HG02571 (cell line): Measurements from ENCODE around the gene ITSN2.

Experiments
- ATAC-seq: cut with Tn5 transposase; IDR thresholded peaks from one replicate; pipeline ENCODE4 v1.9.1; 2021; ENCODE audit warnings: mild to moderate bottlenecking, moderate library complexity; ENCODE audit not compliant: unreplicated experiment

The ITSN2 gene

DNA sequence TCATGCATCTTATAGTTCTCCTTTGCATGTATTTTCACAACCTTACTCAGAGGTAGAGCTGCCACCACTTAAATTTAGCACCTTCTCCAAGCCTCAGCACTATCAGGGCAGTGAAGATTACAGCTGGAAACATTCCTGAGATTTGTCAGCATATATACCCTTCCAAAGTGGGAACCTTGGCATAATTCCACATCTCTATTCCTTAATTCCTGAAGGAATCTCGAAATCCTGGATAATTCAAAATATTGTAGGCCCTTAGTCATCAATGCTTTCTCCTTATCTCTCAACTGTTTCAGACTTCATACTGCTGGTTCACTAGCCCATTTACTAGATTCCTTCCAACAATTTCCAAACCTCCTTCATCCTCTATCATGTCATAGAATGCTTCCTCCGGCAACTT, 87.4 kb downstream of the ITSN2 start:
- ATAC-seq: no peak

DNA sequence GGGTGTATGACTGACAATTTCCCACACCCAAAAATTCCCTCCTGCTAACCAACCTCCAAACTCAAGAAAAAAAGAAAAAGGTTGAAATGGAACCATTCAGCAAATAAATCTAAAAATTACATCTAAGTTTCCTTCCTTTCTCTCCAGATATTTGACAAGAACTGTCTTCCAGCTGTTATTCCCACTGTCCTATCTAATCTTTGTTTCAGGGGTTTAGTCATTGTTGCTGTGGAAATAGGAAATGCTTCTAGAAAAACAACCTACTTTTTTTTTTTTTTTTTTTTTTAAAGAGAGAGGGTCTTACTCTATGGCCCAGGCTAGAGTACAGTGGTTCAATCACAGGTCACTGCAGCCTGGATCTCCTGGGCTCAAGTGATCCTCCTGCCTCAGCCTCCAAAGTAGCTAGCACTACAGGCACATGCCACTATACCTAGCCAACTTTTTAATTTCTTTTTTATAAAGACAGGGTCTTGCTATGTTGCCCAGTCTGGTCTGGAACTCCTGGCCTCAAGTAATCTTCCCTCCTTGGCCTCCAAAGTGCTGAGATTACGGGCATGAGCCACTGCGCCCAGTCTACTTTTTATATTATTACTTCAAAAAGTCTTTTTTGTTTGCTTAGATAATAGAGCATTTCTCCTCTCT, 88.1 kb downstream of the ITSN2 start:
- ATAC-seq: no peak

DNA sequence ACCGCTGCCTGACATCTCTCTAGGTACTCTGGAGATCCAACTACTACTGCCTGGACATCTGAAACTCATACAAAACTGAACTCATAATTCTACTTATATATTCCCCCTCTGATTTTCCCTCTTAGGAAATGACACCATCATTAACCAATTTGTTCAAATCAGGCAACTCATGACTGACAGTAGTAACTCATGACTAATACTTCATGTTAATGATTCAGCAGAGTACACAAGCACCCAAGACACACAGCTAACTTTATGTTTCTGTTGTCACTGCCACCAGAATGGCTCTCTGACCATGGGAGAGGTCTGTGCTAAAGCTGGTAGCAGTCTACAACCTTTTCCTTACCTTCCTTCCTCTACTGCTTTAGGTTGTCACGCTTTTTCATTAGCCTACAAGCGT, 91.1 kb downstream of the ITSN2 start:
- no peak for ATAC-seq

DNA sequence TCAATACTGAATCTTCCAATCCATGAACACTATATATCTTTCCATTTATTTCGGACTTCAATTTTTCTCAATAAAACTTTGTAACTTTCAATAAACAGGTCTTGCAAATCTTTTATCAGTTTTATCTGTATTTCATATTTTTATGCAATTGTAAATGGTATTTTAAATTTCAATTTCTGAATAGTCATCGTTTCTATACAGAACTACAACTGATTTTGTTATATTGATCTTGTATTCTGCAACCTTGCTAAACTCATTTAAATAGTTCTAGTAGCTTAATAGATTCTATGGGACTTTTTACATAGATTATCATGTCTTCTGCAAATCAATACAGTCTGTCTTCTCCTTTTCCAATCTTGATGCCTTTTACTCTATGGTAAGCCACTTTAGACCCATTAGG, 95.1 kb downstream of the ITSN2 start:
- ATAC-seq: no peak

DNA sequence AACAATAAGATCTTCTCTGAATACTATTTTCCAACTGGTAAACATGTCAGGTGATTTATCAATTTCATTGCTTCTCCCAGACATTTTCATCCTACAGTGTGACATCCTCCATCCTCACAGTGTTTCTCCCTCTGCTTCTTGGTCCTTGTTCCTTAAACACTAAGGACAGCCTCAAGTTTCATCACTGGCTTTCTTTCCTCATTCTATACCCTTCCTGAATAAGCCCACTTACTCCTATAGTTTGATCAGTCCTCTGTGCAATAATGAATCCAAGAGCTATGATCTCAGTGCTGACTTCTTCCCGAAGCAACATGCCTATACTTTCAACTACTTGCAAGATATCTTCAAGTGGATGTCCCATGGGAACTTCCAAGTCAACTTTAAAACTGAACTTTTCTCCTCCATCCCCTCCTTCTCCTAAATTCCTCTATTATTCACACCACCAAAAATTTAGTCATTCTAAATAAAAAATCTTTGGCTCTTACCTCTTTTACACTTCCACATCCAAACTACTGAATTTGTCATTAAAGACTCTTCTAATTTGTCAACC, 97.8 kb downstream of the ITSN2 start:
- no peak for ATAC-seq

DNA sequence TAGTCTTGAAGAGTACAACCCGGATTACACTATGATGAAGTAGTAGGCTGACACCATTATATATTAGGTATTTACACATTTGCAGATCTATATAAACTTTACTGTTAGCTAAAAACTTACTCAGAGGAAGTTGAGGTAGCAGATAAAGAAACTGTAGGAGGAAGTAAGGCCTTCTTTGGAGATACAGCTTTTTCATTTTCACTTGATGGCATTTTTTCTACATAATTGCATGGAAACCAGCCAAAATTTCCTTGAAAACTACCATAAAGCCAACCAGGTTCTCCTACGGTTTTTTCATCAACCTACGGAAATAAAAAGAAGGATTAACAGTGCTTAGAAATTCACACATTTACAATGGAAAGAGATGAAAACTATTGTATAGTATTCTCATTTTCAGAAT, 98.9 kb downstream of the ITSN2 start:
- no peak for ATAC-seq

DNA sequence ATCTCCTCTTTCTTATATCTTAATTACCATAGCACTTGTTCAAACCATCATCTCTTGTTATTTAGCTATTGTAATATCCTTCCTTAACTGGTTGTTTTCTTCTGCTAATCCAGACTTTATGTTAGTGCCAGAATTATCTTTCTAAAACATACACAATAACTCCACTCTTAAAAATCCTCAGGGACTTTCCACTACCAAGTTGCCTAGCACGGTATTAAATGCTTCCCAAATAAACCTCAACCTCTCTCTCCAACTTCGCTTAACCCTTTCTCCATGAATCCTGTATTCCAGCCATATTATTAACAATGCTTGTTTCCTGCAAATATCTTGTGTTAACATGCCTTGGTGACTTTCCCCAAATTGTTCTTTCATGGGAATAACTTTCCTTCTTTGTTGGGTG, 101.0 kb downstream of the ITSN2 start:
- no peak for ATAC-seq

DNA sequence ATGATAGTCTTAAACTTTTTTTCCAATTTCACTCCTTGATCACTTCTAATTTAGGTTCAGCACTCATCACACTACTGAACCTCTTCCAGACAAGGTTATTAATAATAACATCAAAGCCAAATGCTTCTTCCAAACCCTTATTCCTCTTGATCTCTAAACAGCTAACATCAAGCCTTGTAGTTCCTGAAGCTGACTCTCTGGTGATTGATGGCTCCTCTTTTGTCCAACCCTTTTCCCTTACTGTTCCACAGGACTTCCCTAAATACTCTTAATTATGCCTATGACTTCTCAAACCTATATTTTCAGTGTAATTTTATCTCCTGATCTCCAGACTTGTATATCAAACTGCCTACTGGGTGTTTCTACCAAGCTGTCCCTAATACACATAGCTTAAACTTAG, 101.6 kb downstream of the ITSN2 start:
- no peak for ATAC-seq

DNA sequence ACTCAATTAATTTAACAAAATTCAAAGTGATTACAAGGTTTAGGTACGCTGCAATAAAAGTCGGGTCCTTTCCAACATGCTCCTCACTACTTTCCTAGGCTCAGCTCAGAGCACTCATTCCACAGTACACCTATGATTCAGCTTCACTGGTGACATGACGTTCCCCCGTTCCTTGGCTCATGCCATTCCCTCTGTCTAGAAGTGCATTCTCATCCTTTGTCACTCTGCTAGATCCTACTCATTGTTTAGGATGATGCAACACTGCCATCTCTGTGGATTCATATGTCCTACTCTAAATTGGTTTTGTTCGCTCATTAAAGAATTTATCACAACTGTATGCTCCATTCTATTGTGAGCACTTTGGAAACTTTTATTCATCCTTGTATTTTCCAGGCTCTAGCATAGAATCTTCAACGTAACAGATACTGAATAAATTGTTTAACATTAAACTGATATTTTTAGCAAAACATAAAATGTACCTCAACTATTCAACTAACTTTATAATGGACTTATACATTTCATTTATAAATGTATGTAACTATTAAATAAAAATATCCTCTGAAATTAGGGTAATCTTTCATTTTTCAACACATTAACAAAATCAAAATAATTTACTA, 106.9 kb downstream of the ITSN2 start:
- no peak for ATAC-seq

DNA sequence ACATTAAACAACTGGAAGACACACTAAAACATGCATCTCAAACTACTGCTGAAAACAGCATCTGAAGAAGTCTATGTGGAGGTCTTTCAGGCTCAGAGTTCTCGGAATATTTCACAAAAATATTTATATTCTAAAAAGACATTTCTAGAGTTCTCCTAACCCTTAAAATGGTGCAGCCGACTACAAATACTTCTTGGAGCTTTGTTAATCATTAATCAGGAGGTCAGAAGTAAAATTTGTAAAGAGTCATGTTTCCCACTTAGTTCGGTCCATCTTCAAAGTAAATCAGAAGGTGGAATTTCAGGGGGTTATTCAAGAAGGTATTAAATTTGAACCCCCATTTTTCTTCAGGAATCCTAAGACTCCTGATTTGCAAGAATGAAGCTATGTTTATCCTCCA, 112.7 kb downstream of the ITSN2 start:
- ATAC-seq: no peak

DNA sequence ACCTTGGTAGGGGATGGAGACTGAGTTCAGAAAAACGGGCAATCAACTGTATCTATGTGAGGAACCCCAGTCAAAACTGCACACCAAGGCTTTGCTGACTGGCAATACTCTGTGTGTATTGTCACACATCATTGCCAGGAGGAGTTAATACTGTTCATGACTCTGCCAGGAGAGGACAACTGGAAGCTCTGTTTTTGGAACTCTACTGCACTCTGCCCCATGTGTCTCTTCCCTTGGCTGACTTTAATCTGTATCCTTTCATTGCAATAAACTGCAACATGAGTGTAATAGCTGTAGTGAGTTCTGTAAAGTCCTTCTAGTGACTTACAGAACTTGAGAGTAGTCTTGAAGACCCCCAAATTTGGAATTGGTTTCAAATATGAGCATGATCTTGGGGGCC, 113.2 kb downstream of the ITSN2 start:
- ATAC-seq: no peak

DNA sequence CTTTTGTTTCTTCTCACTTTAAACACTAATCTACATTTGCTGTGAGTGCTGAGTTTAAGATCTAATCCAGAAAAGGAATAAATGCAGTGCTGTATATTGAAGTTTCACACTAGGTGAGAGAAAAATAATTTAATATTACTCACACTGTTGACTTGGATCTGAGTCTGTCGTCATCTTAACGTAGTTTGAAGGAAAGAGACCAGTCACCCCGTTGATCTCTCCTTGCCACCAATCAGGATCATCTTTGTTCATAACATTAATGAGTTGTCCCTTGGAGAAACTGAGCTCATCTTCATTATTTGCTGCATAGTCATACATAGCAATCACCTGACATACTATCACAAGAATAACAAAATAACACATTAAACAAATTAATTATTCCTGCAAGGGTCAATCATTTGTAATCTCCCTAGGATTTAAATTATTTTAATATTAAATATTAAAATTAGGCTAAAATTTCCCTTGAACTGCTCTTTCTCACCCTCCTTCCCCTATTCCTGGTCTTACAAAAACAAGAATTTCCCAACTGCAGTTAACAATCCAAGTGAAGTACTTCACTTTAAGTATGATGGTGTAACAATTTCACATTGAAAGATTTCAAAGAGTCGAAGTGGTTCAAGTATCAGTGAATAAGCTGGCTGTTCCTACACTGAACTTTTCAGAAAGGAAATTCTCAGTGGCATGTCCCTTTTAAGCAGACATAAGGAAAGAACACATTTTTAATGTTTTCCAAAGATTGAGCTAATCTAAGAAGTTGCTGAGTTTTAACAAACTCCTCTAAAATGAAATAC, 114.2 kb downstream of the ITSN2 start:
- ATAC-seq: no peak

DNA sequence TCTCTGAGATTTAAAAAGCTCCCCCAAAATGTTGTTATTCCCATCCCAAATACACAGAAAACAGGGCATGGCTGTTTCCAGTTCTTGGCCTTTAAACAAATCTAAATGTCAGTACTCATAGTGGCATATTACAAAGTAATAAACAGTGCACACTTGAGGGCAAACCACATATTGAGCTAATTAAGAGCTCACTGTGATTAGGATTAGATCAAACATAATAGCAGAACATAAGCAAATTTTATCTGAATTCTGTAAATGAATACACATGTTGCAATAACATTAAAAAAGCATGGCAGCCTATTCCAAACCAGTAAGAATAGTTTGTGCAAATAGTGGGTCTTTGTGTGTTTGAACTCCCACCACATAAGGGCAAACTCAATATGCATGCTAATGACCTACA, 118.8 kb downstream of the ITSN2 start:
- ATAC-seq: no peak

DNA sequence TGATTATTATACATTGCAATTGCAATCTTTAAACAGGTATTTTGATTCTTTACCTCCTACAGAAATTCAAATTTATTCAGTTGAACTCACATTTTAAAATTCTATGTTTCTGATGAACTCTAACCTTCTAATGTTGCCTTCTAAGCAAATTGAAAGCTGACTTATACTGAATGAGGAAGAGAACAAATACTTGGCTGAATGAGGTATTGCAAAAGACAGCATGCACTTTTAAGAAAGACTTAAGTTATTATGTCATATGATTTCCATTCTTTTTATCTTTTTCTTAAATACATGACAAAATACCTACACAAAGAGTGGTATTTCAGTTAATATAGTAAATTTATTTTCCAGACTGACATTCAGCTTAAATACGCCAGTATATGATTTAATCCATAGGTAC, 120.8 kb downstream of the ITSN2 start:
- ATAC-seq: no peak

DNA sequence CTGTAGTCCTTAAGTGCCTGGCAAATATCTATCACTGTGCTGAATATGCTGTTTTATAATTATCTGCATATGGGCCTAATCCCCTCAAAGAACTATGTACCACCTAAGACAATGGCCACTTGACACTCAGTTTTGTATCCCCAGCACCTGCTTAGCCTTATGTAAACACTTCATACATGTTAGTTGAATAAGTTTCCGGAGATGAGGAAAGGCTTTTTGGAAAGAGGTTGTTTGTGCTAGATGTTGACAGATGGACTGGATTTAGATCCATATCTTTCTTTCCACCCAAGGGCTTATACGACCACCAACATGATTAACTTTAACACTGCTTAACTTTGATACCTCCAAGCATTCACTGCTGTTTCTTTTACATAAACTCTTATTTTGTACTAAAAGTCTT, 122.2 kb downstream of the ITSN2 start:
- no peak for ATAC-seq

DNA sequence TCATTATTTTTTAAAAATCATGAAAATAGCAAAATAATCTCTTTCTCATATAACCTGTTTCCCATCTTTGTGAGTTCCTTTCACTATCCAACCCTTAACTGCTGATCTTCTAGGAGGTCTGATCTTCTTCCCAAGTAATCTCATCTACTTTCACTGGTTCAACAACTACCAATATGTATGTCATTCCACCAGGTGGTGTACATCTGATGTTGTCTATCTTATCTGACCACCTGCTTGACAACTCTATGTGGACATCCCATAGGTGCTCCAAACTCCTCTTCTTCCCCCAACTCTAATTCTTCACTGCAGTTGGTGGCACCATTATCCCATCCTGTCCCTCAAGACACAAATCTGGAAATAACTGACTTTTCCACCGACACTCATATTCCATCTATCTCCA, 123.0 kb downstream of the ITSN2 start:
- no peak for ATAC-seq

DNA sequence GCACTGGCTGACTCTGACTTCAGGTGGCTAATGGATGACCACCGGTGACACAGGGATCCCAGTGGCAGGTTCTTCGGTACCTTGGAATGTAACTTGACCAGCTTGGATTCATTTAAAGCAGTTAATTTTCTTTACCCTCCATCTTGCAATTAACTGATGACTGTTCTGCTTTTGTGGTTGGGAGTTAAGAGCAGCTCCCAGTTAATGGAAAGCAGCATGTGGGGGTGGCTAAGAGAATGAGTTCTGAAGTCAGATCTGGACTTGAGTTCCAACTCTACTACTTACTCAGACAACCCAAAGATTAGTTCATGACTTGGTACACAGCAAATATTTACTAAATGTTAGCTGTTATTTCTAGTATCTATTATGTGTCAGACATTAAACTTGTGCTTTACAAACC, 127.0 kb downstream of the ITSN2 start:
- ATAC-seq: no peak

DNA sequence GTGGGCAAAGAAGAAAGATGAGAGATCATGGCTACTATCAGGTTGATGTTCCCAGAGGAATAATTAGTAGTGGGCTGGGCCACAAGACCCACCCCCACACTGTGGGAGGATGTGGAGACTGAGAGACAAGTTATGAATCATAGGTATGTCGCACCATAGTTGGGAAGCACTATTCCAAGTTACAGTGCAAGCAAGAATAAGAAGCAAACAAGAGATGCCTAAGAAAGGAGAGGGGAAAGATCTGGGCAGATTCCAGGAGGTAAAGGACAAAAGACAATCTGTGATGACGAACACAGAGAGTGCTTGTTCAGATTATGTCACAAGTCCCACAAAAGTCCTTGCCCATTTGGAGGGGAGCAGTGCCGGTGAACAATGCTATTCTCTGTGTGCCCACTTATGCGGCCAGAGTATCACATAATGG, 128.9 kb downstream of the ITSN2 start:
- ATAC-seq: no peak

DNA sequence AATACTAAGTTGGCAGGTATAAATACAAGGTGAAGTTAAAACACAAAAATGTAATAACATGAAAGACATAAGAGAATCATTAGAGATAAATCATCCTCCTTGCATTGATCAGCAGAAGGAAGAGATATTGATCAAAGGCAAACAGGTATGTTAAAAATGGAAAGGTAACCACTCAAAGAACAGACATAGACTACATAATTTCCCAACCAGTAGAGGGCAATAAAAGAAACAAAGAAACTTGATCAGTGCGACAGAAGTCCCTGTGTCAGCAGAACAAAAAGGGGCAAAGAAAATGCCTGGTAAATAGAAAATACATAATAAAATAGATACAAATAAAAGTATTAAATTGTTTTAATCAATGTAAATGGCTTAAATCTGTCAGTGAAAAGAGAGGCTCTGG, 131.9 kb downstream of the ITSN2 start:
- no peak for ATAC-seq

DNA sequence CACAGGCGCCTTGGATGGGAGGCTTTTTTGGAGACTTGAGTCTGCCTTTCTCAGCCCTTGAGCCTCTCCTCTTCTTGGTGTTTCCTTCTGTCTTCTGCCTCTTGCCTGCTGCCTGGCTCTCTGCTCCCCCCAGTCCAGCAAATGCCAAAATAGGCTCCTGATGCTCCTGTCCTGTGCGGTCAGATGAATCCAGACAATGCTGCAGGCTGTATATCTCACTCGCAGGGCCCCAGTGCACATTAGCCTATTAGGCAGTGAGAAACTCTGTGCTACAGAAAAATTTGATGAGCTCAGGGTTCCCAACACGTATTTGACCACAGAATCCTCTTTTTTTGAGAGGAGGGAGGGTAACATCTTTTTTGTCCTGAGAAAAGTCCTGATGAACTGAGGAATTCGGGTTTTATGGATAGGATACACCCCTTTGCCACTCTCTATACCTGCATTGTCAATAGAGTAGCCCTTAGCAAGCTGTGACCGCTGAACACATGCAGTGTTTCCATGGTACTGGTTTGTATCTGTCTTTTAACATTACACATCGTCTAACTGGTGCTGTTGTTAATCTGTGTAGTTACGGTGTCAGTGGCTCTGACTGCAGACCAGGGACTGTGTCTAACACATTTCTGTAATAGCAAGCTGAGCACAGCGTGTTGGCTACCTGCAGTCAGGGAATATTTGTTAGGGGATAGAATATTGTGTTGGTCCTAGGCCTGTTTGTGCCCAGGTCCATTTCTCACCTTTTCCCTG, 134.7 kb downstream of the ITSN2 start:
- no peak for ATAC-seq

DNA sequence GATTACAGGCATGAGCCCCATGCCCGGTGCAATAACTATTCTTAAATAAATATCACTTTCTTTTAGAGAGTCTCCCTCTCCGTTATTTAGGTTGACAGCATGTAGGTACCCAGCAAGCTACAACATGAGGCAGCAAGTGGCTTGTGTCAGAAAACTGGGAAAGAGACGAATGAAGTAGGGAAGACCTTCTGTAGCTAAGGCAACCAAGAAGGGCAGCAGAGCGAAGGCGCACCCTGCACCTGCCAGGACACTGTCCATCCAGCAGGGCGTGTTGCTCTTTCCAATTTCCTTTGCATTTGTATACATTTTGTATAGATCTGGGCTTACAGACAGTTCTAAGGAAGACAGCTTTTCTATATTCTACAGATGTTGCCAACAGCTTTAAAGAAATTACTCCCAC, 137.4 kb downstream of the ITSN2 start:
- ATAC-seq: no peak
